HepG2 (cell line): ENCODE data around the gene HSPA13. TPM values are rescaled to one million over a fixed set of nuclear protein-coding genes. Genes with fewer than 3 reads are reported as not detected.
A peak's percentile ranks its signal among the peaks of the same experiment; 100 is the strongest.

ENCODE experiments used
- ATF7 ChIP-seq, 2 experiments: fragments of 450-650 bp in 1 of 2; sonication (generic) in 1 of 2; formaldehyde crosslinking in 1 of 2; IDR thresholded peaks; 2 replicates each; pipeline versions ENCODE4 v1.4.0 to v1.6.1; 2016 to 2020; ENCODE audit warnings: antibody characterized with exemption in 1 of 2, mild to moderate bottlenecking in 1 of 2, missing genetic modification reagents in 1 of 2
- CHD4 ChIP-seq: fragments of 200-600 bp; sonication (generic); IDR thresholded peaks from 2 replicates; pipeline ENCODE4 v1.7.0; 2017; ENCODE audit warnings: mild to moderate bottlenecking, low read length, borderline replicate concordance
- CREB1 ChIP-seq, 2 experiments: fragments of 450-650 bp in 1 of 2; IDR thresholded peaks; 2 replicates each; pipeline ENCODE4 v1.6.1; 2016 to 2017; ENCODE audit warnings: control low read depth in 1 of 2, mild to moderate bottlenecking in 1 of 2, missing compliant biosample characterization in 1 of 2, missing genetic modification characterization in 1 of 2
- FOXC1 ChIP-seq: sonication (generic); formaldehyde crosslinking; IDR thresholded peaks from 2 replicates; pipeline ENCODE4 v1.8.0; 2022; ENCODE audit warnings: mild to moderate bottlenecking, missing genetic modification reagents, borderline replicate concordance
- KDM5B ChIP-seq: sonication (generic); formaldehyde crosslinking; IDR thresholded peaks from 2 replicates; pipeline ENCODE4 v1.4.0; 2020; ENCODE audit warnings: missing genetic modification reagents, mild to moderate bottlenecking, borderline replicate concordance
- ONECUT2 ChIP-seq: sonication (generic); formaldehyde crosslinking; IDR thresholded peaks from 2 replicates; pipeline ENCODE4 v1.4.0; 2020; ENCODE audit warnings: missing genetic modification reagents
- SNAPC2 ChIP-seq: sonication (generic); formaldehyde crosslinking; IDR thresholded peaks from 2 replicates; pipeline ENCODE4 v1.8.1; 2022; ENCODE audit warnings: mild to moderate bottlenecking, missing genetic modification reagents
- SRF ChIP-seq: IDR thresholded peaks from 2 replicates; pipeline ENCODE4 v1.6.1; 2011; ENCODE audit warnings: mild to moderate bottlenecking, low read depth, low read length, moderate library complexity
- ZNF260 ChIP-seq: sonication (generic); formaldehyde crosslinking; IDR thresholded peaks from 2 replicates; pipeline ENCODE4 v1.4.0; 2020; ENCODE audit warnings: missing genetic modification reagents, low read depth, mild to moderate bottlenecking, borderline replicate concordance
- ZNF777 ChIP-seq: sonication (generic); formaldehyde crosslinking; IDR thresholded peaks from 2 replicates; pipeline ENCODE4 v1.4.0; 2020; ENCODE audit warnings: missing genetic modification reagents
- polyA plus RNA-seq, 8 experiments: library from polyadenylated mRNA; depleted of rRNA in 3 of 8; stranded (reverse) in 7 of 8; unstranded in 1 of 8; fragments of >200 nt; fragmentation: Illumina TruSeq in 4 of 8; extraction: Trizol in 4 of 8; gene quantifications; 2 replicates each; pipeline versions ENCODE4 v1.2.1 to v1.2.3, GENCODE V29; 2011 to 2016; ENCODE audit warnings: low read depth in 4 of 8, missing spikeins in 1 of 8, mixed read lengths in 1 of 8; ENCODE audit not compliant: insufficient read depth in 1 of 8
- total RNA-seq, 5 experiments: library from RNA; depleted of rRNA; stranded (reverse); fragments of >200 nt; fragmentation: Illumina TruSeq; extraction: Trizol; gene quantifications; 2 replicates each; pipeline ENCODE4 v1.2.3, GENCODE V29; 2016; ENCODE audit warnings: low read depth in 1 of 5
- TF ChIP-seq, protein P1 (sequence below): sonication (generic); formaldehyde crosslinking; IDR thresholded peaks from 2 replicates; pipeline ENCODE4 v1.5.0; 2020; ENCODE audit warnings: missing genetic modification reagents
- TF ChIP-seq, protein P2 (sequence below): sonication (generic); formaldehyde crosslinking; IDR thresholded peaks from 2 replicates; pipeline ENCODE4 v1.5.1; 2020; ENCODE audit warnings: mild to moderate bottlenecking, missing genetic modification reagents, moderate library complexity
- TF ChIP-seq, protein P3 (sequence below): sonication (generic); formaldehyde crosslinking; IDR thresholded peaks from 2 replicates; pipeline ENCODE4 v1.4.0; 2020; ENCODE audit warnings: mild to moderate bottlenecking, missing genetic modification reagents
- TF ChIP-seq, protein P4 (sequence below): sonication (generic); formaldehyde crosslinking; IDR thresholded peaks from 2 replicates; pipeline ENCODE4 v1.4.0; 2020; ENCODE audit warnings: mild to moderate bottlenecking, missing genetic modification reagents
- TF ChIP-seq, protein P5 (sequence below): sonication (generic); formaldehyde crosslinking; IDR thresholded peaks from 2 replicates; pipeline ENCODE4 v1.4.0; 2020; ENCODE audit warnings: mild to moderate bottlenecking, missing genetic modification reagents

The HSPA13 gene
- total and polyA plus RNA-seq, 2 of the 13 experiments (the other 11 are each of a cell fraction or from before 2014, with no cell fraction given): 21.2 to 28.4 TPM

DNA sequence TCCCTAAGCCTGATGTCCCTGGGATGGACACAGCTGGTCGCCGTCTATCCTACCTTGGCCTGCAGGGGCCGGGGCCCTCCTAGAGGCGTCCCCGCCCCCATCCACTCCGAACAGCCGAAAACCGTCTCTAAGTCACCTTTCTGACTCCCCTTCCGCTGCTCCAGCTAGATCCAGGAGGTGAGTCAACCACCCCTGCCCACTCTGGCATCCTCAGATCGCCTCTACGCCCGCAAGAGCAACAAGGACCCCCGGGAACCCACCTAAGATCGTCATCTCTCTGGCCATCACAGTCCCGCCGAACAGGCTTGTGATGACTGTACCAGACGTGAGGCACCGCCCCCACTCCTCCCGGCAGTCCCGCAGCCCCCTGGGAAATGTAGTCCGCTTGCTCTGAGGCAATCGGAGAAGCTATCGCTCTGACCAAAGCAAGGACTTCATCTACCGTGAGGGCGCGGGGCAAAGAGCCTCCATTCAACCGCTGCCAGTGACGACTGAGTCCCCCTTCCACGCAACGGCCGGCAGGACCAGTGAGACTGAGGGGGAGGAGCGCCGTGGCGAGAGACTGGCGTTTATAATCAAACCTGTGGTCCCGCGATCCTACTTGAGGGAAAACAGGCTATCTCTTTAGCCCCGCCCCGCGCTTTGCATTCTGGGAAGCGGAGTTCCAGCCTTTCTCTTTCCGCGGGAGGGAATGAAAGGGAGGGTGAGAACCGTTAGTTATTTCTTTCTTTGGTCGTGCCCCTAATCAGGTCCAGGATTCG is at the start of gene HSPA13 (continued):
- peak; percentile 90 for TF ChIP-seq CREB1 (IDR thresholded peaks at IDR 0.05)
- TF ChIP-seq CREB1 (CRISPR knock-in tag; IDR thresholded peaks at IDR 0.05): peak; percentile 92
- 0 out of 2 replicates have a peak, but pooled peaks have one; percentile 27 for TF ChIP-seq ONECUT2 (CRISPR knock-in tag)
- peak; percentile 4; the same call in 1 of the 2 replicates for TF ChIP-seq KDM5B (CRISPR knock-in tag)
- TF ChIP-seq ATF7 (IDR thresholded peaks at IDR 0.05): no peak
- no peak for TF ChIP-seq ATF7 (CRISPR knock-in tag; IDR thresholded peaks at IDR 0.05)
- TF ChIP-seq, protein P1, sequence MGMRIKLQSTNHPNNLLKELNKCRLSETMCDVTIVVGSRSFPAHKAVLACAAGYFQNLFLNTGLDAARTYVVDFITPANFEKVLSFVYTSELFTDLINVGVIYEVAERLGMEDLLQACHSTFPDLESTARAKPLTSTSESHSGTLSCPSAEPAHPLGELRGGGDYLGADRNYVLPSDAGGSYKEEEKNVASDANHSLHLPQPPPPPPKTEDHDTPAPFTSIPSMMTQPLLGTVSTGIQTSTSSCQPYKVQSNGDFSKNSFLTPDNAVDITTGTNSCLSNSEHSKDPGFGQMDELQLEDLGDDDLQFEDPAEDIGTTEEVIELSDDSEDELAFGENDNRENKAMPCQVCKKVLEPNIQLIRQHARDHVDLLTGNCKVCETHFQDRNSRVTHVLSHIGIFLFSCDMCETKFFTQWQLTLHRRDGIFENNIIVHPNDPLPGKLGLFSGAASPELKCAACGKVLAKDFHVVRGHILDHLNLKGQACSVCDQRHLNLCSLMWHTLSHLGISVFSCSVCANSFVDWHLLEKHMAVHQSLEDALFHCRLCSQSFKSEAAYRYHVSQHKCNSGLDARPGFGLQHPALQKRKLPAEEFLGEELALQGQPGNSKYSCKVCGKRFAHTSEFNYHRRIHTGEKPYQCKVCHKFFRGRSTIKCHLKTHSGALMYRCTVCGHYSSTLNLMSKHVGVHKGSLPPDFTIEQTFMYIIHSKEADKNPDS (CRISPR knock-in tag): no peak
- no peak for TF ChIP-seq ZNF260 (CRISPR knock-in tag)
- no peak; the same call in 1 of the 2 replicates for TF ChIP-seq ZNF777 (CRISPR knock-in tag)
- no peak for TF ChIP-seq FOXC1 (CRISPR knock-in tag)
- TF ChIP-seq CHD4: no peak
- TF ChIP-seq SRF: no peak
- TF ChIP-seq SNAPC2: no peak
- TF ChIP-seq, protein P2, sequence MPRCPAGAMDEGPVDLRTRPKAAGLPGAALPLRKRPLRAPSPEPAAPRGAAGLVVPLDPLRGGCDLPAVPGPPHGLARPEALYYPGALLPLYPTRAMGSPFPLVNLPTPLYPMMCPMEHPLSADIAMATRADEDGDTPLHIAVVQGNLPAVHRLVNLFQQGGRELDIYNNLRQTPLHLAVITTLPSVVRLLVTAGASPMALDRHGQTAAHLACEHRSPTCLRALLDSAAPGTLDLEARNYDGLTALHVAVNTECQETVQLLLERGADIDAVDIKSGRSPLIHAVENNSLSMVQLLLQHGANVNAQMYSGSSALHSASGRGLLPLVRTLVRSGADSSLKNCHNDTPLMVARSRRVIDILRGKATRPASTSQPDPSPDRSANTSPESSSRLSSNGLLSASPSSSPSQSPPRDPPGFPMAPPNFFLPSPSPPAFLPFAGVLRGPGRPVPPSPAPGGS (CRISPR knock-in tag): no peak
- TF ChIP-seq, protein P3, sequence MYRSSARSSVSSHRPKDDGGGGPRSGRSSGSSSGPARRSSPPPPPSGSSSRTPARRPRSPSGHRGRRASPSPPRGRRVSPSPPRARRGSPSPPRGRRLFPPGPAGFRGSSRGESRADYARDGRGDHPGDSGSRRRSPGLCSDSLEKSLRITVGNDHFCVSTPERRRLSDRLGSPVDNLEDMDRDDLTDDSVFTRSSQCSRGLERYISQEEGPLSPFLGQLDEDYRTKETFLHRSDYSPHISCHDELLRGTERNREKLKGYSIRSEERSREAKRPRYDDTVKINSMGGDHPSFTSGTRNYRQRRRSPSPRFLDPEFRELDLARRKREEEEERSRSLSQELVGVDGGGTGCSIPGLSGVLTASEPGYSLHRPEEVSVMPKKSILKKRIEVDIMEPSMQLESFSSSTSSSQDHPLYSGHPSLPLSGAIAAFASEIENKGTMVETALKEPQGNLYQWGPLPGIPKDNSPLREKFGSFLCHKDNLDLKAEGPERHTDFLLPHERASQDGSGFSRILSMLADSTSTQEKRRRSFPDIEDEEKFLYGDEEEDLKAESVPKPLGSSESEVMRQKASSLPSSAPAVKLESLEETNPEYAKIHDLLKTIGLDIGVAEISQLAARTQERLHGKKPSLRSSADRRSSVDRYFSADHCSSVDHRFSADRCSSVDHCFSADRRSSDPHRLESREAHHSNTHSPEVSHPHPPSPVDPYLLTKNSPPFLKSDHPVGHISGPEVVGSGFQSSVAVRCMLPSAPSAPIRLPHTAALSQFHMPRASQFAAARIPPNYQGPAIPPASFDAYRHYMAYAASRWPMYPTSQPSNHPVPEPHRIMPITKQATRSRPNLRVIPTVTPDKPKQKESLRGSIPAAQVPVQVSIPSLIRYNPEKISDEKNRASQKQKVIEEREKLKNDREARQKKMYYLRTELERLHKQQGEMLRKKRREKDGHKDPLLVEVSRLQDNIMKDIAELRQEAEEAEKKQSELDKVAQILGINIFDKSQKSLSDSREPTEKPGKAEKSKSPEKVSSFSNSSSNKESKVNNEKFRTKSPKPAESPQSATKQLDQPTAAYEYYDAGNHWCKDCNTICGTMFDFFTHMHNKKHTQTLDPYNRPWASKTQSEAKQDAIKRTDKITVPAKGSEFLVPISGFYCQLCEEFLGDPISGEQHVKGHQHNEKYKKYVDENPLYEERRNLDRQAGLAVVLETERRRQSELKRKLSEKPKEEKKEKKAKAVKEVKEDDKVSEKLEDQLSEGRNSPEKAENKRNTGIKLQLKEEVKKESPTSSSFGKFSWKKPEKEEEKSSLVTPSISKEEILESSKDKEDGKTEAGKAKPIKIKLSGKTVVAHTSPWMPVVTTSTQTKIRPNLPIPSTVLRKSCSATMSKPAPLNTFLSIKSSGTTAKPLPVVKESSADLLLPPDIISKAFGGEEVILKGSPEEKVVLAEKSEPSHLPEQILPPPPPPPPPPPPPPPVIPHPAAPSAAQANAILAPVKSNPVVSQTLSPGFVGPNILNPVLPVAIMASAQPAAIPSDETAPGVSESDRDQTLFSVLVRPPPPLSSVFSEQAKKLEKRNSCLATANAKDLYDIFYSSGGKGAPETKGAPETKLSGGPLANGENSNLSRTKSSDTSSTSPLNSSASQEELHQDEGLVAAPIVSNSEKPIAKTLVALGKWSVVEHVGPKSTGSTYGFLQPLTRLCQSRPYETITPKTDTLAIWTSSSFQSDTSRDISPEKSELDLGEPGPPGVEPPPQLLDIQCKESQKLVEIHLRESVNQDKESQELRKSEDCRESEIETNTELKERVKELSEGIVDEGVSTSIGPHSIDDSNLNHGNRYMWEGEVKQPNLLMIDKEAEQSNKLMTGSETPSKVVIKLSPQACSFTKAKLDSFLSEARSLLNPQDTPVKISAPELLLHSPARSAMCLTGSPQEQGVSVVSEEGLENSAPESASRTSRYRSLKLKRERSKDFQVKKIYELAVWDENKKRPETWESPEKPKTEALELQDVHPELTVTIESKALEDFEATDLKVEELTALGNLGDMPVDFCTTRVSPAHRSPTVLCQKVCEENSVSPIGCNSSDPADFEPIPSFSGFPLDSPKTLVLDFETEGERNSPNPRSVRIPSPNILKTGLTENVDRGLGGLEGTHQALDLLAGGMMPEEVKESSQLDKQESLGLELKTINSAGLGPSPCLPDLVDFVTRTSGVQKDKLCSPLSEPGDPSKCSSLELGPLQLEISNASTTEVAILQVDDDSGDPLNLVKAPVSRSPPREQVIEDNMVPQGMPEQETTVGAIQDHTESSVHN: no peak
- TF ChIP-seq, protein P4, sequence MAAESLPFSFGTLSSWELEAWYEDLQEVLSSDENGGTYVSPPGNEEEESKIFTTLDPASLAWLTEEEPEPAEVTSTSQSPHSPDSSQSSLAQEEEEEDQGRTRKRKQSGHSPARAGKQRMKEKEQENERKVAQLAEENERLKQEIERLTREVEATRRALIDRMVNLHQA (CRISPR knock-in tag): no peak
- TF ChIP-seq, protein P5, sequence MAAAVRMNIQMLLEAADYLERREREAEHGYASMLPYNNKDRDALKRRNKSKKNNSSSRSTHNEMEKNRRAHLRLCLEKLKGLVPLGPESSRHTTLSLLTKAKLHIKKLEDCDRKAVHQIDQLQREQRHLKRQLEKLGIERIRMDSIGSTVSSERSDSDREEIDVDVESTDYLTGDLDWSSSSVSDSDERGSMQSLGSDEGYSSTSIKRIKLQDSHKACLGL (CRISPR knock-in tag): no peak
